HT-29 (cell line): Measurements from ENCODE around the gene SCD5. TPM values are rescaled to one million over a fixed set of nuclear protein-coding genes. Genes with fewer than 3 reads are reported as not detected.

Experiments used
- DNase-seq: peaks from one replicate; pipeline ENCODE4 v3.0.0-alpha.2; 2015; ENCODE audit warnings: low spot score
- total RNA-seq: library from RNA; depleted of rRNA; stranded (reverse); fragments of >200 nt; shearing (Covaris generic); gene quantifications from 2 replicates; pipeline ENCODE4 v1.2.3, GENCODE V29; 2014

Gene SCD5
- total RNA-seq, 1 experiment from 2014 or later, result 0.13 TPM

DNA sequence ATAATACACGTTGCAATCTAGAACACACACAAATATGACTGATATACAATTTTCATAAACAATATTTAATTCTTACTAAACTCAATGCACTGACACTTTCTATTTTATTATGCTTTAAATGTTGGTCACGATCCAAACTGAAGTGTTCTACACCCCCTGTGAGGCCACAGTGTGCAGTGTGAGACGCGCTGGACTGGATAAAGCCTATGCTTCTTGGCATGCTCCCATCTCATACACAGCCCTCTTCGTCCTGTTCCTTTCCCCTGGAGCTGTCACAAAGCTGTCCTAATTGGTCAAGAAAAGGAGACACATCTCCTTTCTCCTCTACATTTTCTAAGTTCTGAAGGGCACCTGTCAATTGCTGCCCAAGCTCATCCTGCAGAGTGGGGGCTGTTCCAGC lies 72.0 kb downstream of the SCD5 start:
- DNase-seq, result no peak

- DNase-seq, result peak; percentile 53
These were observed 76.7 kb downstream of the SCD5 start for GRCh38 chr4:82721819-82722423.

DNA sequence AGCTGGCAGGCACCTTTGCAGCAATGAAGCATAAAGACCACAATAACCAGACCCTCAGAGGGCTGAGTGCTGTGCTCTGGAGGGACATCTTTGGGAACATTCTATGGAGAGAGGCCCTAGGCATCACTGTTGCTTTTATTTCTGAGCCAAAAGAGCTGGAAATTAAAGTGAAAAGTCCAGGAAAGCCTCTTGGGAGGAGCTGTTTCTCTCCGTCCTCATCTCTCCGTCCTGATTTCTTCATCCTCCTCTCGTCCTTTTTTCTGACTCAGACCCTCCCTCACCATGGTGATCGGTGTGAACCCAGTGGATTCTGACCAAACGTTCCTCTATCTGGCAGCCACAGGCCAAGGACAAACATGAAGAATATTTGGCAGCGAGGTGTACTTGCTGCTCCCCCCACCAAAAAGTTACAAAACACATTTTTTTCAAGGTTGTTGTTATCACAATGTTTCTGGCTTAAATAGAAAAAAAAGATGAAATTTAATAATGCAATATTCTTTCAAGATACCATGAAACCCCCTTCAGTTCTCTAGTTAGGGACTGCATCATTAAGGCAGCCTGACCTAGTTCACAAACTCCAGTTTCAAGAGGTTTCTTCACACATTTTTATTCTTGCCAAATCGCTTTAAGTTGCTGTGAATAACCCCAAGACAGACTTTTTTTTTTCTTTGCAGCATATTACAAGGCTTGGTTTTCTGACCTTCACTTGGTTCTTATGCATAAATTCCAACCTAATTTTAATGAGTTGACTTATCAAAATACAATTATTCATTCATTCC lies 80.2 kb downstream of the SCD5 start:
- DNase-seq, result no peak

DNA sequence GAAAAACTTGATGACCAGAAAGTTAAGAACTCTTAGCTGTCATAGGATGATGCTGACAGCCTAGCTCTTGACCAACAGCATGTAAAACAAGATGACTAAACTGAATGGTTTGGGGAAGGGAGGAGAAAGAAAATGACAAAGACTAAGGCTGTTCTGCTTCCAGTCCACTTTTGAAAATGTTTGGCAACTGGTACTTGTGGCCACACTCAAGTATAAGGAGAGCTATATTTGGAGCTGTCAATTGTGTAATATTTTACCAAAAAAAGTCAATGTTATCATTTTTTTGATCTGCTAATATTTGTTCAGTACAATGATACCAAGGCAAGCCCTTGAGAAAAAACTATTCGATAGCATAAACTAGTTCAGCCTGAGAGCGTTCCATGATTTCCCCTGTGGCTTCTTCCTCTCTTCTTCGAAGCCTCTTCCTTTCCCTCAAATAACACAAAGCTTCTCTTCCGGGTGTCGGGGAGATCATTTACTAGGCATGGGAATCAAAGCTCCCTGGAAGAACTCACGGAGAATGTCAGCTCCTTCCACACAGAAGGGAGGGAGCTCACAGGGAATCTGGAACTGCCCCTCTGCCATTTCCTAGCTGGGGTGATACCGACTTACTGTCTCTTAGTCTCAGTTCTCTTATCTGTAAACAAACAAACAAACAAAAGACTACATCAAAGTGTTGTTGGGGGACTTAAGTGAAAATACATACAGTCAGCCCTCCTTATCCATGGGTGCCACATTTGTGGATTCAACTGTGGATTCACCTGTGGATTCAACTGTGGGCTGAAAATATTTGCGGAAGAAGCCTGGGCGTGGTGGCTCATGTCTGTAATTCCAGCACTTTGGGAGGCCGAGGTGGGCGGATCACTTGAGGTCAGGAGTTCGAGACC lies 82.6 kb downstream of the SCD5 start:
- DNase-seq, result no peak

DNA sequence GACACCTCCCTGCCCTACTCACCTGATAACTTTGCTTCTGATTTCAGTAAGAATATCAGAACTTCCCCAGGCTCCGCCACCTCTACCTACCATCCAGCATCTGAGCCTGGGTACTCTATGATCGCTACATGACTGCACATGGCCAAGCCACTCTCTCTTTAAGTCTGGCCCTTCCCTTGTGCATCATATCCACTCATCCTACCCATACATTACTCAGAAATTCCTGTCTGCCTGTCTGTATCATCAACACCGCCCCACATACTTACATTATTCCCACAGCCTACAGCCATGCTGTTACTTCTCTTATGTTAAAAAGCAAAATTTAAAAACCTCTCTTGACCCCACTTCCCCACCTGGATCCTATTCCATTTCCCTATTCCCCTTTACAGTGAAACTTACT lies 84.7 kb downstream of the SCD5 start:
- DNase-seq, result no peak

DNA sequence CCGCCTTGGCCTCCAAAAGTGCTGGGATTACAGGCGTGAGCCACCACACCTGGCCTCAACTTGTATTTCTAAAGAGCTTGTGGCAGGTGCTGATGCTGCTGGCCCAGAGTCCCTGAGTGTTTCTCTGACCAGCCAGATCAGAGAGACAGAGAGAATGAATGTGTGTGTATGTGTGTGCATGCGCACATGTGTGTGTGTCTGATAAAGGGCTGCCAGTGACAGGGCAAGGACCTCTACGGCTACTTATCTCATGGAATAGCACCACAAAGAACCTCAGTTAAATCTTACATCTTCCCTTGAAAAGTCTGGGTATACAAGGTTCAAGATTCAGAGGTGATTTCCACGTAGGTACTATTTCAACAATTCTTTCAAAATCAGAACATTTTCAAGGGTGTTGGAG lies 86.0 kb downstream of the SCD5 start:
- DNase-seq, result no peak

DNA sequence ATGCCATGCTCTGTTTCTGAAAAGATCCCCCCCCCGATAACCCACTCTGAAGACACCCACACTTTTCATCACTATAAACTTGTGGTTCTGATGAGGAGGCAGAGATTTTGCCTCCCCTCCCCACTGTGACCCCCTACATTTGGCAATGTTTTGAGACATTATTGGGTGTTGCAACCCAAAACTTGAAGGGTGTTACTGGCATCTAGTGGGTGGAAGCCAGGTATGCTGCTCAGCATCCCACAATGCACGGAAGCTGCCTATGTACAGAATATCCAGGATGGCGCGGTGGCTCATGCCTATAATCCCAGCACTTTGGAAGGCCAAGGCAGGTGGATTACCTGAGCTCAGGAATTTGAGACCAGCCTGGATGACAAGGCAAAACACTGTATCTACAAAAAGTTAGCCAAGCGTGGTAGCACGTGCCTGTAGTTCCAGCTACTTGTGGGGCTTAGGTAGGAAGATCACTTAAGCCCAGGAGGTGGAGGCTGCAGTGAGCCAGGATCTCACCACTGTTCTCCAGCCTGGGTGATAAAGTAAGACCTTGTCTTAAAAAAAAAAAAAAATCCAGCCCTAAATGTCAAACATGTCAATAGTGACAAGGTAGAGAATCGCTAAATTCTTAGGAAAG lies 87.3 kb downstream of the SCD5 start:
- no peak for DNase-seq

DNA sequence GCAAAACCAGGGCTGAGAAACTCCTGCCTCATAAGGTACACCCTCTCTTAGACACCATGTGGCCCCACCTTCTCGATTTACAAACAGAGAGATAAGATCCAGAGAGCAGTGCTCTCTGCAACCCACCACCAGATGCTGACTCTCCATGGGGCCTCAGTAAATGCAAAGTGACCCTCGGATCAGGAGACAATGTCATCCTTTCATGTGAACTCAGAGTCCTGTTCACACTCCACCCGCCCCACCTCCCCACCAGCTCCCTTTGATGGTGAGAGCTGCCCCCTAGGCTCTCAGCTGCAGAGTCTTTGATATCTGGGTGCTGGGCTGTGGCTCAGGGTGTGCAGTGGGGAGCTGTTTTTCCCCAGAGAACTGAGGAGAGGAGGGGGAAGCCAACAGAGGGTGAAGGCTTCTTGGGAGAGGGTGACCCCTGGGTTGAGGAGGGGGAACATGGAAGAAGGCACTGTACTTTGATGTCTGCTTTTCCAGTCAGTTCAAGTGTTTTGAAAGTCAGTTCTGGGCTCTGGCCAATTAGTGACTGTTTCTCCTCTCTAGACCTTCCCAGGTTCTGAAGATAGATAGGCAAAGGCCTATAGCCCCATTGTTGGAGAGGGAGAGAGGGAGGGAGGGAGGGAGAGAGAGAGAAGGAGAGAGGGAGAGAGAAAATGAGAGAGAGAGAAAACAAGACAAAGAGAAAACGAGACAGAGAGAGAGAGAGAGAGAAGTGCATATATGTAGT lies 88.2 kb downstream of the SCD5 start:
- DNase-seq, result no peak

DNA sequence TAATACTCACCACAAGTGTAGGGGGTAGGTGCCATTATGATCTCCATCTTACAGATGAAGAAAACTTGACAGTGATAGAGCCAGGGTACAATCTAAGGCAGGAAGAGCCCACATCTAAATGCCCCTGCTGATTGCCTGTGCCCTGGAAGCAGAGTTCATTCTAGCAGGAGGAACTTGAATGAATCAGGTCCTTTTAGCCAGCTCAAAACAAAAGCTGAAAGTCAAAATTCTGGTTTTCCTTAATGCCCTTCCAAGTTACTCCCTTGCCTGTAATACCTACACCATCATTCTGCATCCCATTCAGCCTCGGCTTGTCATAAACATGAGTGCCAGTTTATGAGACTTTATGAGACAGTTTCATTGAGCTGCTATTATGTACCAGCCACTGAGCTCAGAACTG lies 89.6 kb downstream of the SCD5 start:
- no peak for DNase-seq

DNA sequence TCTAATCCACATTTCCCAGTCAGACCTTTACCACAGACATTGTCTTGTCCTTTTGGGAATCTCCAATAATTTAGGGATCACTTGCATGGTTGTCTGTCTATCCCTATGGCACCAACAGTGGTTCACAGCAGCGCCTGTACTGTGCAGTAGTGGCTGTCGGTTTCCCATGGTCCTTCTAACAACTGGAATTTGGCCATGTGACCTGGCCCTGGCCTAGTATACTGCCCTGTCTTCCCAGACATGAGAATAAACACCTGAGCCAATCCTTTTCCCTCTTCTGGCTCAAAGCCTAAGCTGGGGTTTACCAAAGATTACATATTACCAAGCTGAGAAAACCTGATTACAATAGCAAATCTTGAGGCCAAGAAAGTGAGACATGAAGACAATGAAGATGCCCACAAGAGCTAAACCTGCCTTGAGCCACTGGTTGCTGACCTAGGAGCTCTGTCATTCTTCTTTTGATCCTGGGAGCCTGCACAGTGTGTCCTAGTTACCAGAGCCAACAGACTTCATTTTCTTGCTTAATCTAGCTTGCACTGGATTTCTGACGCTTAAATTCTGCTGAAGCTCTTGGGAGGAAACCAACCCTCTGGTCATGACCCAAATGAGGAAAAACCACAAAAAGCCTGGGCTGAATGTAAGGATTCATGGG lies 92.1 kb downstream of the SCD5 start:
- DNase-seq, result no peak

DNA sequence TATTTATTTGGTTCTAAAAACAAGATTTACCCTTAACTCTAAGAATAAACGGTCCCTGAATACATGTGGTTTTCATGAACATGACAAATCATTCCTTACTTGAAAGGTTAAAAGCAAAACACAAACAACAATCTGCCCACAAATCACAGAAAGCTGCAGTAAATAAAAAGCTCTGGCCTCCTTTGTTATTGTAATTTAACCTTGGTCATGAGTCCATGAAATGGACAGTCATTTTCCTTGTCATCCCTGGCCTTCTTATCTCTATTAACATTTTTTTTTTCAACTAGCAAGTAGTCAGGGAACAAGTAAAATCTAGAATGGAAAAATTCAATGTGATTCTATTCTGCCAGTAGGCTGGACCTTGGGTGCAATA lies 92.7 kb downstream of the SCD5 start:
- no peak for DNase-seq

- no peak for DNase-seq
These were observed 93.2 kb downstream of the SCD5 start for GRCh38 chr4:82705169-82705927.

- no peak for DNase-seq
These were observed 94.4 kb downstream of the SCD5 start for GRCh38 chr4:82704156-82704555.

GRCh38 chr4:82698412-82698811 lies 100.2 kb downstream of the SCD5 start:
- no peak for DNase-seq

GRCh38 chr4:82697561-82697960 lies 101.0 kb downstream of the SCD5 start:
- no peak for DNase-seq

DNA sequence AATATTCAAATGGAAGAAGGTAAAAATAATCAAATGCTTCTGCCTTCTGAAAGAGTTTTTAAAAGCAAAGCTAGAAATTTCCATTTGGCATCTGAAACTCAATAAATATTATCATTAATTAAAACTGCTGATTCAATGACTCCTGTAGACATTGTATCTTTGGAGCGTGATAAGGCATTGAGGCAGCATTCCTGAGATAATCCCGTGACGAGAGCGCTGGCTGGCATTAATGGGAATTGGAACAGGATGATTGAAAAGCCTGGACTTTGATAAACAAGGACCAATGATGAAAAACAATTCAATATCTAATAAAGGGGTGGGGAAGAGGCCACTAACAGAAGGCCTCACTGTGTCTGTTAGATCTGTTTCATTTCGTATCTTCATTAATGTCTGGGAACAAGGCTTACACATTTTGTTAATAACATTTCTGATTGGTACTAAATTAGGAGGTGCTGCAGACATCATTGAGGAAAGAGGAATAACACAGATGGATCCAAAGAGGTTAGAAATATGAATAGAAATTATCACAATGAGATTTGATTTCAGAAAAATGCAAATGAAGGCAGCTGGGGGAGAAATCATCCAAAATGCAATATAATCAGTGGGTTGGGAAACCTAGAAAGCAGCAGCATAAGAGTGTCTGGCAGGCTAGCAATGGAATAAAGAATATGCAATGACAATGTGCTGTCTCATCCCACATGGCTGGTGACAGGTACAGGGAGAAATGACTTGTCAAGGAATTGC lies 102.3 kb downstream of the SCD5 start:
- DNase-seq, result no peak

DNA sequence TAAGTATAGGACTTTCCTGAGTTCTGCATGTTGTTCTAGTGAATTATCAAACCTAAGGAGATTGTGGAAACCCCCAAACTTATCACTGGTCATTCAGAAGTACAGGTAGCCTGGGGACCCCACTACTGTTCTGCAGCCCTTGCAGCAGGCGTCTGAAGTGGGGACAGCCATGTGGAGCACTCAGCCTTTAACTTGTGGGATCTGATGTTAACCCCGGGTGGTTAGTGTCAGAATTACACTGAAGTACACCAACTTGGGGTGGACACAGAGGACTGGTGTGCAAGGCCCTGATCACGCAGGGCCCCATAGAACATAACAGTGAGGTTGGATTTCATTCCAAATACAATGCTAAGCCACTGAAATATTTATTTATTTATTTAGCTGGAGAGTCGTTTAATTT lies 103.7 kb downstream of the SCD5 start:
- no peak for DNase-seq

DNA sequence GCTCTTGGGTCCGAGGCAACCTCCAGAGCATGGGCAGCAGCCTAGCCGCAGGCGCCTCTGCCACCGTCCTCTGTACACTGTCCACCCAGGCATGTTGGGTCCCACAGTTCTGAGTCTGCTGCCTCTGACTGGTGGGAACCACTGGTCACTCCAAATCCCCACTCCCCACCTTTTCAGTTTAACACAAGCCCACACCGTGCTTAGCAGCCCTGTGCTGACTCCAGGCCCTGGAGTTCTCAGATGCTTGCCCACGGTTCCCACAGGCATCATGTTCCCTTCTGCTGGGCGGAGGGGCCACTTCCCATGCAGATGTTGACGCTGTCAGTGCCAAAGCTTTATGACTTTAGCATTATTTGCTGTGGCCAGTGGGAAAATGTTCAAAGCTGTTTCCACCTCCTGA lies 104.5 kb downstream of the SCD5 start:
- no peak for DNase-seq

GRCh38 chr4:82692101-82692780 lies 106.4 kb downstream of the SCD5 start:
- no peak for DNase-seq
